SW480 (cell line): Measurements from ENCODE around the gene NINJ1.
A peak's percentile ranks its signal among the peaks of the same experiment; 100 is the strongest.

Source experiments
- DNase-seq: peaks from one replicate; pipeline ENCODE4 v3.0.0-alpha.2; 2016; ENCODE audit warnings: low spot score

The NINJ1 gene

GRCh38 chr9:93086447-93087224, 47.4 kb downstream of the NINJ1 start:
- DNase-seq, result no peak

GRCh38 chr9:93085676-93086075, 48.4 kb downstream of the NINJ1 start:
- DNase-seq, result no peak

- DNase-seq, result no peak
These were observed 49.6 kb downstream of the NINJ1 start for GRCh38 chr9:93084471-93084881.

- no peak for DNase-seq
These were observed 50.2 kb downstream of the NINJ1 start for GRCh38 chr9:93083592-93084470.

GRCh38 chr9:93082841-93083411, 51.1 kb downstream of the NINJ1 start:
- DNase-seq, result no peak

- peak; percentile 29 for DNase-seq
These were observed 52.1 kb downstream of the NINJ1 start for GRCh38 chr9:93081931-93082330.

GRCh38 chr9:93081081-93081529, 52.9 kb downstream of the NINJ1 start:
- DNase-seq, result no peak

- DNase-seq, result no peak
These were observed 53.6 kb downstream of the NINJ1 start for GRCh38 chr9:93080406-93080805.

GRCh38 chr9:93079371-93079770, 54.7 kb downstream of the NINJ1 start:
- DNase-seq, result no peak

- DNase-seq, result no peak
These were observed 56.2 kb downstream of the NINJ1 start for GRCh38 chr9:93077811-93078210.

- no peak for DNase-seq
These were observed 56.7 kb downstream of the NINJ1 start for GRCh38 chr9:93077367-93077766.

GRCh38 chr9:93076792-93077128, 57.3 kb downstream of the NINJ1 start:
- DNase-seq, result no peak

- no peak for DNase-seq
These were observed 57.8 kb downstream of the NINJ1 start for GRCh38 chr9:93076101-93076791.

- DNase-seq, result no peak
These were observed 61.7 kb downstream of the NINJ1 start for GRCh38 chr9:93072383-93072795.
